NCI-H1048 (cell line): ENCODE results near the gene KRT6A.

ENCODE experiments used
- DNase-seq: peaks from one replicate; lab custom pipeline; 2025; lab: John Stamatoyannopoulos, UW

Gene KRT6A

GRCh38 chr12:52493172-52493571, at the start of gene KRT6A:
TSS of gene KRT6A (minus strand) at chr12:52493257. CDS start at chr12:52493188, 69 bp downstream.
- no peak for DNase-seq

GRCh38 chr12:52542157-52542556, 49.1 kb upstream of the KRT6A start:
- no peak for DNase-seq

- no peak for DNase-seq
These were observed 48.7 kb upstream of the KRT6A start for GRCh38 chr12:52541709-52542108.

- no peak for DNase-seq
These were observed 47.5 kb upstream of the KRT6A start for GRCh38 chr12:52540531-52540930.

GRCh38 chr12:52539821-52540173, 46.7 kb upstream of the KRT6A start:
- no peak for DNase-seq

GRCh38 chr12:52539083-52539820, 46.2 kb upstream of the KRT6A start:
- no peak for DNase-seq

GRCh38 chr12:52537101-52537500, 44.0 kb upstream of the KRT6A start:
- DNase-seq = no peak

GRCh38 chr12:52535574-52535973, 42.5 kb upstream of the KRT6A start:
- DNase-seq = no peak

- no peak for DNase-seq
These were observed 41.4 kb upstream of the KRT6A start for GRCh38 chr12:52534482-52534881.

- DNase-seq = no peak
These were observed 40.8 kb upstream of the KRT6A start for GRCh38 chr12:52533686-52534470.

GRCh38 chr12:52532636-52533035, 39.6 kb upstream of the KRT6A start:
- no peak for DNase-seq

GRCh38 chr12:52531566-52532300, 38.7 kb upstream of the KRT6A start:
- DNase-seq = no peak

GRCh38 chr12:52530905-52531304, 37.8 kb upstream of the KRT6A start:
- no peak for DNase-seq

GRCh38 chr12:52530366-52530765, 37.3 kb upstream of the KRT6A start:
- DNase-seq = no peak

GRCh38 chr12:52529846-52530245, 36.8 kb upstream of the KRT6A start:
- no peak for DNase-seq

GRCh38 chr12:52529417-52529816, 36.4 kb upstream of the KRT6A start:
- no peak for DNase-seq

GRCh38 chr12:52528641-52529143, 35.6 kb upstream of the KRT6A start:
- no peak for DNase-seq

GRCh38 chr12:52527121-52527800, 34.2 kb upstream of the KRT6A start:
- DNase-seq = no peak

GRCh38 chr12:52526511-52526951, 33.5 kb upstream of the KRT6A start:
- DNase-seq = no peak

GRCh38 chr12:52525661-52526499, 32.8 kb upstream of the KRT6A start:
- DNase-seq = no peak
